K562 (cell line): Measurements from ENCODE around the gene TMIGD2. TPM values are rescaled to one million over a fixed set of nuclear protein-coding genes. Genes with fewer than 3 reads are reported as not detected.

Experiments used
- ATF4 ChIP-seq: fragments of 450-650 bp; formaldehyde crosslinking; IDR thresholded peaks from 2 replicates; pipeline ENCODE4 v1.4.0; 2022; ENCODE audit warnings: mild to moderate bottlenecking, moderate library complexity
- CGGBP1 ChIP-seq: fragments of 250-450 bp; sonication (Bioruptor Pico); IDR thresholded peaks from 2 replicates; pipeline ENCODE4 v1.9.0; 2021; ENCODE audit warnings: mild to moderate bottlenecking
- DMBX1 ChIP-seq: fragments of 250-450 bp; sonication (Bioruptor Pico); IDR thresholded peaks from 2 replicates; pipeline ENCODE4 v1.8.0; 2022; ENCODE audit warnings: inconsistent platforms, mild to moderate bottlenecking, moderate library complexity, borderline replicate concordance
- GTF2A2 ChIP-seq: IDR thresholded peaks from 2 replicates; pipeline ENCODE4 v1.6.1; 2016; ENCODE audit warnings: mild to moderate bottlenecking, missing genetic modification characterization, missing compliant biosample characterization
- HBP1 ChIP-seq: fragments of 450-650 bp; formaldehyde crosslinking; IDR thresholded peaks from 2 replicates; pipeline ENCODE4 v1.4.0; 2022; ENCODE audit warnings: missing genetic modification characterization
- HDAC3 ChIP-seq: fragments of 450-650 bp; IDR thresholded peaks from 2 replicates; pipeline ENCODE4 v1.6.1; 2018; ENCODE audit warnings: borderline replicate concordance, mild to moderate bottlenecking, moderate library complexity; ENCODE audit not compliant: partially characterized antibody
- HMBOX1 ChIP-seq: sonication (generic); IDR thresholded peaks from 2 replicates; pipeline ENCODE4 v1.6.1; 2016
- KDM5B ChIP-seq: fragments of 200-600 bp; sonication (generic); IDR thresholded peaks from 2 replicates; pipeline ENCODE4 v1.6.1; 2012; ENCODE audit warnings: low read depth, mild to moderate bottlenecking, moderate library complexity, low read length, control low read depth, inconsistent platforms; ENCODE audit not compliant: insufficient replicate concordance
- POLR2A ChIP-seq: fragments of 450-650 bp; conservative IDR thresholded peaks from 2 replicates; pipeline ENCODE4 v1.6.1; 2016
- POLR2B ChIP-seq: fragments of 450-650 bp; IDR thresholded peaks from 2 replicates; pipeline ENCODE4 v1.6.1; 2018; ENCODE audit warnings: low read depth; ENCODE audit not compliant: partially characterized antibody
- RB1 ChIP-seq: fragments of 450-650 bp; IDR thresholded peaks from 2 replicates; pipeline ENCODE4 v1.6.1; 2017; ENCODE audit warnings: low read depth, mild to moderate bottlenecking
- TCF15 ChIP-seq: fragments of 250-450 bp; sonication (Bioruptor Pico); IDR thresholded peaks from 2 replicates; pipeline ENCODE4 v1.8.0; 2022; ENCODE audit warnings: moderate library complexity, mild to moderate bottlenecking, inconsistent platforms
- ZBTB11 ChIP-seq, 3 experiments: fragments of 200-800 bp in 1 of 3; fragments of 250-450 bp in 1 of 3; fragments of 450-650 bp in 1 of 3; sonication (Bioruptor Pico) in 1 of 3; sonication (Bioruptor generic) in 1 of 3; formaldehyde crosslinking in 1 of 3; IDR thresholded peaks; 2 replicates each; pipeline versions ENCODE4 v1.6.1 to v1.8.0; 2016 to 2022; ENCODE audit warnings: mild to moderate bottlenecking in 2 of 3, missing genetic modification characterization in 2 of 3, missing compliant biosample characterization in 1 of 3, moderate library complexity in 1 of 3
- ZBTB7A ChIP-seq: IDR thresholded peaks from 2 replicates; pipeline ENCODE4 v1.6.1; 2011; ENCODE audit warnings: low read depth, mild to moderate bottlenecking, low read length, moderate library complexity, borderline replicate concordance; ENCODE audit not compliant: control insufficient read depth
- ZNF444 ChIP-seq: fragments of 250-450 bp; sonication (Bioruptor Pico); IDR thresholded peaks from 2 replicates; pipeline ENCODE4 v1.4.0; 2020; ENCODE audit warnings: mild to moderate bottlenecking, moderate library complexity
- ZSCAN29 ChIP-seq: fragments of 450-650 bp; IDR thresholded peaks from 2 replicates; pipeline ENCODE4 v1.6.1; 2017
- polyA plus RNA-seq, 8 experiments: library from polyadenylated mRNA; depleted of rRNA in 4 of 8; stranded (reverse) in 5 of 8; unstranded in 3 of 8; fragments of >200 nt; fragmentation: Nextera tagmentation in 2 of 8; fragmentation: Illumina TruSeq in 1 of 8; extraction: Ambion mirVana in 2 of 8; extraction: Trizol in 1 of 8; gene quantifications; 2 replicates each; pipeline versions ENCODE4 v1.2.1 to v1.2.3, GENCODE V29; 2011 to 2014; ENCODE audit warnings: inconsistent platforms in 1 of 8, missing spikeins in 1 of 8
- total RNA-seq, 7 experiments: library from RNA; depleted of rRNA in 6 of 7; stranded (reverse); fragments of >200 nt in 6 of 7; fragmentation: Illumina TruSeq in 2 of 7; extraction: Trizol in 2 of 7; gene quantifications; 2 replicates each; pipeline versions ENCODE4 v1.2.1 to v1.2.3, GENCODE V29; 2011 to 2021; ENCODE audit warnings: low replicate concordance in 1 of 7

TMIGD2 gene
- total and polyA plus RNA-seq, 9 of the 15 experiments (the other 6 are each of a cell fraction or from before 2014, with no cell fraction given), result not detected

GRCh38 chr19:4342615-4343369 lies 40.6 kb upstream of the TMIGD2 start (continued):
- 0 out of 2 replicates have a peak, but pooled peaks have one; percentile 21 for TF ChIP-seq CGGBP1
- peak; percentile 87; the same call in 1 of the 2 replicates for TF ChIP-seq TCF15 (CRISPR knock-in tag)
- 0 out of 2 replicates have a peak, but pooled peaks have one; percentile 18 for TF ChIP-seq HMBOX1
- TF ChIP-seq ATF4, result no peak
- TF ChIP-seq POLR2A, result peak; percentile 87
- no peak for TF ChIP-seq ZSCAN29
- TF ChIP-seq HDAC3, result no peak
- peak; percentile 92 for TF ChIP-seq POLR2B
- peak; percentile 46; the same call in 1 of the 2 replicates for TF ChIP-seq ZNF444 (CRISPR knock-in tag)
- TF ChIP-seq RB1, result peak; percentile 61; the same call in 1 of the 2 replicates
- peak; percentile 30 for TF ChIP-seq ZBTB7A
- TF ChIP-seq HBP1 (CRISPR knock-in tag), result peak; percentile 54; the same call in 1 of the 2 replicates
- TF ChIP-seq DMBX1 (CRISPR knock-in tag), result peak; percentile 97
- peak; percentile 92 for TF ChIP-seq KDM5B
- peak in 2 of 3 experiments; percentile 28 to 96; a peak in 2 of 6 replicates for TF ChIP-seq ZBTB11 (CRISPR knock-in tag; IDR thresholded peaks at IDR 0.05)
- TF ChIP-seq GTF2A2 (tag), result no peak
